Endothelial cell of umbilical vein (primary cell): Measurements from ENCODE around the gene AMDHD2. TPM values are rescaled to one million over a fixed set of nuclear protein-coding genes. Genes with fewer than 3 reads are reported as not detected.

ENCODE experiments used
- BruUV-seq: library from RNA; stranded (reverse); fragments of 400-500 nt; replicated peaks from 2 replicates; lab custom pipeline; 2021; lab: Mats Ljungman, UMichigan
- CTCF ChIA-PET: fragments of 300-600, 350-600 bp; sonication (Branson Sonifier 250); formaldehyde crosslinking; loops from one replicate; lab custom pipeline; 2021; ENCODE audit warnings: antibody characterized with exemption, inconsistent platforms; lab: Charles Lee
- POLR2A ChIA-PET: fragments of 300-600, 350-600 bp; sonication (Branson Sonifier 250); formaldehyde crosslinking; loops from one replicate; lab custom pipeline; 2021; ENCODE audit warnings: antibody characterized with exemption, inconsistent platforms; lab: Charles Lee
- DNase-seq: peaks from one replicate; pipeline ENCODE4 v3.0.0-alpha.2; 2011; ENCODE audit warnings: low read depth, low spot score
- FAIRE-seq: peaks from 2 replicates; lab custom pipeline; 2011; peaks lifted over from hg19 to GRCh38; lab: Jason Lieb, UNC
- H2AFZ ChIP-seq: 2 replicates; pipeline ENCODE4 v1.6.0; 2012; ENCODE audit warnings: low read depth, low read length, control low read depth, inconsistent platforms
- H3K27ac ChIP-seq: 2 replicates; pipeline ENCODE4 v1.5.1; 2011; ENCODE audit warnings: low read depth, mild to moderate bottlenecking, control low read depth, low read length, moderate library complexity; ENCODE audit not compliant: insufficient read depth
- H3K27me3 ChIP-seq, 2 experiments: 2 replicates each; pipeline versions ENCODE4 v1.6.0 to v1.6.1; 2011; ENCODE audit warnings: low read length in 2 of 2, mixed read lengths in 1 of 2; ENCODE audit not compliant: control insufficient read depth in 2 of 2, insufficient read depth in 2 of 2
- H3K36me3 ChIP-seq, 2 experiments: 2 replicates in 1 of 2; 3 replicates in 1 of 2; pipeline ENCODE4 v1.5.1; 2011; ENCODE audit warnings: low read length in 2 of 2, mild to moderate bottlenecking in 1 of 2, moderate library complexity in 1 of 2; ENCODE audit not compliant: control insufficient read depth in 2 of 2, insufficient read depth in 2 of 2; ENCODE audit errors: extremely low read depth in 1 of 2
- H3K4me1 ChIP-seq: 3 replicates; pipeline ENCODE4 v1.5.1; 2011; ENCODE audit warnings: mild to moderate bottlenecking, low read length; ENCODE audit not compliant: control insufficient read depth, insufficient read depth; ENCODE audit errors: extremely low read depth
- H3K4me2 ChIP-seq: 2 replicates; pipeline ENCODE4 v1.6.1; 2011; ENCODE audit warnings: low read length, control low read depth, mixed read lengths; ENCODE audit not compliant: insufficient read depth
- H3K4me3 ChIP-seq, 3 experiments: fragments of 200-600 bp in 1 of 3; sonication (generic), shearing (Covaris generic) in 1 of 3; replicated peaks in 1 of 3; 2 replicates each; pipeline ENCODE4 v1.5.1; 2011 to 2016; ENCODE audit warnings: control low read depth in 3 of 3, low read length in 3 of 3, mild to moderate bottlenecking in 2 of 3, inconsistent platforms in 1 of 3, low read depth in 1 of 3, moderate library complexity in 1 of 3; ENCODE audit not compliant: insufficient read depth in 1 of 3
- H3K79me2 ChIP-seq: 2 replicates; pipeline ENCODE4 v1.6.0; 2012; ENCODE audit warnings: low read length, inconsistent platforms; ENCODE audit not compliant: control insufficient read depth, insufficient read depth
- H3K9ac ChIP-seq: replicated peaks from 2 replicates; pipeline ENCODE3; 2011; ENCODE audit warnings: low read length, control low read depth; ENCODE audit not compliant: insufficient read depth; ENCODE audit errors: extremely low read depth
- H3K9me1 ChIP-seq: replicated peaks from 3 replicates; pipeline ENCODE4 v1.6.0; 2011; ENCODE audit warnings: mild to moderate bottlenecking, low read length; ENCODE audit not compliant: control insufficient read depth, insufficient read depth; ENCODE audit errors: extremely low read depth
- H3K9me3 ChIP-seq: replicated peaks from 2 replicates; pipeline ENCODE4 v1.5.1; 2012; ENCODE audit warnings: low read length, inconsistent platforms; ENCODE audit not compliant: control insufficient read depth, insufficient read depth
- H4K20me1 ChIP-seq: replicated peaks from 2 replicates; pipeline ENCODE3; 2011; ENCODE audit warnings: mild to moderate bottlenecking, low read length; ENCODE audit not compliant: control insufficient read depth, insufficient read depth; ENCODE audit errors: extremely low read depth
- CTCF ChIP-seq, 2 donors: IDR thresholded peaks; 1 replicate in 1 of 2; 2 replicates in 1 of 2; pipeline ENCODE4 v1.5.1; 2011; ENCODE audit warnings: low read length in 2 of 2, mild to moderate bottlenecking in 2 of 2, moderate library complexity in 2 of 2, control low read depth in 1 of 2, inconsistent platforms in 1 of 2, low read depth in 1 of 2; ENCODE audit not compliant: insufficient read depth in 1 of 2; ENCODE audit errors: extremely low read depth in 1 of 2
- EZH2 ChIP-seq: IDR thresholded peaks from 2 replicates; pipeline ENCODE4 v1.6.1; 2012; ENCODE audit warnings: borderline replicate concordance, low read depth, mild to moderate bottlenecking, moderate library complexity, low read length, inconsistent platforms; ENCODE audit not compliant: severe bottlenecking
- FOS ChIP-seq: IDR thresholded peaks from 2 replicates; pipeline ENCODE4 v1.6.1; 2011; ENCODE audit warnings: mild to moderate bottlenecking, low read length, moderate library complexity, borderline replicate concordance; ENCODE audit not compliant: insufficient read depth
- GATA2 ChIP-seq: IDR thresholded peaks from 2 replicates; pipeline ENCODE4 v1.7.0; 2011; ENCODE audit warnings: low read depth, mild to moderate bottlenecking, moderate library complexity, mixed read lengths, low read length; ENCODE audit not compliant: insufficient read length, insufficient read depth
- JUN ChIP-seq: IDR thresholded peaks from 2 replicates; pipeline ENCODE4 v1.6.1; 2011; ENCODE audit warnings: borderline replicate concordance, low read depth; ENCODE audit not compliant: insufficient read length, insufficient read depth
- MAX ChIP-seq: IDR thresholded peaks from 2 replicates; pipeline ENCODE4 v1.6.1; 2011; ENCODE audit not compliant: insufficient read depth, insufficient read length
- MYC ChIP-seq: IDR thresholded peaks from one replicate; pipeline ENCODE4 v1.6.1; 2011; ENCODE audit warnings: mild to moderate bottlenecking, low read depth, low read length
- POLR2A ChIP-seq: IDR thresholded peaks from 2 replicates; pipeline ENCODE4 v1.6.1; 2012; ENCODE audit warnings: low read depth, mild to moderate bottlenecking, control low read depth, low read length
- POLR2AphosphoS5 ChIP-seq: IDR thresholded peaks from 2 replicates; pipeline ENCODE4 v1.6.1; 2012; ENCODE audit warnings: low read depth, mild to moderate bottlenecking, control low read depth, low read length, moderate library complexity; ENCODE audit not compliant: insufficient read depth
- dilution Hi-C: fragments of 300-500 bp; cut with MboI; formaldehyde crosslinking; loops from one replicate; pipeline ENCODE4 v1.15.0; 2019; ENCODE audit warnings: low sequenced_read_pairs; ENCODE audit not compliant: extremely low pct_ligation_motif_present
- intact Hi-C: fragments of 100-400 bp; cut with micrococcal nuclease; formaldehyde crosslinking; loops from one replicate; pipeline ENCODE4 v1.10.0; 2022
- polyA plus RNA-seq, 4 experiments: library from polyadenylated mRNA; depleted of rRNA in 3 of 4; stranded (reverse) in 3 of 4; unstranded in 1 of 4; fragments of >200 nt; gene quantifications; 2 replicates each; pipeline versions ENCODE4 v1.2.1 to v1.2.3, GENCODE V29; 2011 to 2012; ENCODE audit warnings: missing spikeins in 1 of 4
- total RNA-seq: library from RNA; stranded (reverse); gene quantifications from 2 replicates; pipeline ENCODE4 v1.2.3, GENCODE V29; 2021

AMDHD2 gene
- total and polyA plus RNA-seq, 2 donors (not counting 3 experiments of a cell fraction or from before 2014, with no cell fraction given) = 39.4 to 59.5 TPM

DNA sequence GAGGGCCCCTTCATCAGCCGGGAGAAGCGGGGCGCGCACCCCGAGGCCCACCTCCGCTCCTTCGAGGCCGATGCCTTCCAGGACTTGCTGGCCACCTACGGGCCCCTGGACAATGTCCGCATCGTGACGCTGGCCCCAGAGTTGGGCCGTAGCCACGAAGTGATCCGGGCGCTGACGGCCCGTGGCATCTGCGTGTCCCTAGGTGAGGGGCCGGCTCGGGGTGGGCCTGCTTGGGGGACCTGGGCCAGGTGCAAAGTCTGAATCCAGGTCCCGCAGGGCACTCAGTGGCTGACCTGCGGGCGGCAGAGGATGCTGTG lies 7.6 kb downstream of the AMDHD2 start:
- dilution Hi-C loops = no loop called here
- CTCF ChIA-PET = no interaction called here

More for the DNA sequence above, 7.6 kb downstream of the AMDHD2 start:
- Histone ChIP-seq H3K36me3 (peaks cover 7 to 45% of the 10 kb centered on the region in 2 experiments), H3K9me3 (no peaks in the 10 kb centered on the region), H3K27ac (no peak overlapping the region), H3K4me2 (no peak overlapping the region), H2AFZ (no peak overlapping the region), H3K4me3 (no peak overlapping the region), H3K27me3 (no peaks in the 10 kb centered on the region), H3K9ac (no peak overlapping the region), H3K79me2 (no peaks in the 10 kb centered on the region), H3K4me1 (peaks cover 11% of the 10 kb centered on the region), H3K9me1 (no peaks in the 10 kb centered on the region), H4K20me1 (no peaks in the 10 kb centered on the region)
- FAIRE-seq (no peak), DNase-seq (no peak)
- intact Hi-C loops = no loop called here
- POLR2A ChIA-PET = no interaction called here
- no TSS peak for BruUV-seq
- TF ChIP-seq POLR2AphosphoS5 (no peak), POLR2A (no peak), MAX (no peak), FOS (no peak), GATA2 (no peak), EZH2 (no peak), JUN (no peak), MYC (no peak), CTCF (IDR thresholded peaks at IDR 0.05; ENCODE audit: extremely low read depth in 1 of 2, insufficient read depth in 1 of 2, low read depth in 1 of 2, low read length in 2 of 2) (no peak)
